ENCODE measurements around the gene IL36G. TPM values are rescaled to one million over a fixed set of nuclear protein-coding genes. Genes with fewer than 3 reads are reported as not detected.

Gene IL36G
- total and polyA plus RNA-seq, 10 donors: 0.09 TPM; not detected in 9

GRCh38 chr2:112960230-112960825 is 17.5 kb upstream of the IL36G start:
- intact Hi-C loops (cut with DNase I; ENCODE audit: low total_unique reads): no loop called here
- 50 to 83% (median 76%) methylated on average over 2 of the region's 2 CpGs for WGBS, 5 donors
- DNase-seq: no peak
- Histone ChIP-seq H3K27me3 (replicated peaks in 1 of 7) (peaks cover 0 to 10% (median 0%) of the 10 kb centered on the region in 7 donors), H3K4me1 (no peaks in the 10 kb centered on the region), H3K36me3 (no peaks in the 10 kb centered on the region), H3K4me3 (no peak overlapping the region), H3K9me3 (no peaks in the 10 kb centered on the region), H3K27ac (no peak overlapping the region)
- no peak for TF ChIP-seq CTCF (IDR thresholded peaks at IDR 0.05 in 8 of 11, conservative IDR thresholded peaks at IDR 0.05 in 3 of 11)
- no peak for TF ChIP-seq POLR2AphosphoS5 (IDR thresholded peaks at IDR 0.05)
- TF ChIP-seq POLR2A (IDR thresholded peaks at IDR 0.05): no peak

- Histone ChIP-seq H3K36me3 (no peaks in the 10 kb centered on the region), H3K9me3 (no peaks in the 10 kb centered on the region), H3K27ac (no peak overlapping the region), H3K4me3 (no peak overlapping the region), H3K4me1 (no peaks in the 10 kb centered on the region), H3K27me3 (replicated peaks in 1 of 7) (peaks cover 0 to 10% (median 0%) of the 10 kb centered on the region in 7 donors)
- no peak for TF ChIP-seq CTCF (IDR thresholded peaks at IDR 0.05 in 8 of 11, conservative IDR thresholded peaks at IDR 0.05 in 3 of 11)
- TF ChIP-seq POLR2A (IDR thresholded peaks at IDR 0.05): no peak
- no peak for TF ChIP-seq POLR2AphosphoS5 (IDR thresholded peaks at IDR 0.05)
- 83 to 86% (median 84%) methylated on average over 3 of the region's 3 CpGs for WGBS, 5 donors
- no peak for DNase-seq
- intact Hi-C loops (cut with DNase I; ENCODE audit: low total_unique reads): no loop called here
Measured at GRCh38 chr2:112962308-112963175, 15.3 kb upstream of the IL36G start.

- TF ChIP-seq POLR2A (IDR thresholded peaks at IDR 0.05) (no peak), POLR2AphosphoS5 (IDR thresholded peaks at IDR 0.05) (no peak), CTCF (IDR thresholded peaks at IDR 0.05 in 8 of 11, conservative IDR thresholded peaks at IDR 0.05 in 3 of 11) (no peak)
- Histone ChIP-seq H3K27me3 (replicated peaks in 1 of 7) (no peaks in the 10 kb centered on the region), H3K4me3 (no peak overlapping the region), H3K9me3 (no peaks in the 10 kb centered on the region), H3K36me3 (no peaks in the 10 kb centered on the region), H3K4me1 (no peaks in the 10 kb centered on the region), H3K27ac (no peak overlapping the region)
- DNase-seq: no peak
- WGBS, 5 donors: 82 to 95% (median 90%) methylated on average over 2 of the region's 2 CpGs
- intact Hi-C loops (cut with DNase I; ENCODE audit: low total_unique reads): no loop called here
Measured at GRCh38 chr2:112967023-112967422, 10.8 kb upstream of the IL36G start.

- TF ChIP-seq CTCF (IDR thresholded peaks at IDR 0.05 in 8 of 11, conservative IDR thresholded peaks at IDR 0.05 in 3 of 11) (no peak), POLR2AphosphoS5 (IDR thresholded peaks at IDR 0.05) (no peak), POLR2A (IDR thresholded peaks at IDR 0.05) (no peak)
- Histone ChIP-seq H3K4me1 (no peaks in the 10 kb centered on the region), H3K4me3 (no peak overlapping the region), H3K27me3 (replicated peaks in 1 of 7) (peaks cover 0 to 11% (median 0%) of the 10 kb centered on the region in 7 donors), H3K36me3 (no peaks in the 10 kb centered on the region), H3K27ac (no peak overlapping the region), H3K9me3 (no peaks in the 10 kb centered on the region)
- no peak for DNase-seq
- WGBS, 5 donors: 87 to 97% (median 93%) methylated on average over 5 of the region's 5 CpGs
- intact Hi-C loops (cut with DNase I; ENCODE audit: low total_unique reads): no loop called here
Measured at GRCh38 chr2:112972423-112973086, 5.3 kb upstream of the IL36G start.

Data from spleen (tissue), 11 donors.